Measurements from ENCODE around the gene WDR82.

- TF ChIP-seq POLR2A (IDR thresholded peaks at IDR 0.05) (no peak), CTCF (IDR thresholded peaks at IDR 0.05) (no peak)
Measured at GRCh38 chr3:52213005-52213404, 65.4 kb downstream of the WDR82 start.
